HCT116 (cell line): Measurements from ENCODE around the gene DCHS1. TPM values are rescaled to one million over a fixed set of nuclear protein-coding genes. Genes with fewer than 3 reads are reported as not detected.

Source experiments
- ATAC-seq: fragments of 200-7000 bp; cut with Tn5 transposase; 2 replicates; pipeline ENCODE4 v1.9.1; 2020; ENCODE audit warnings: mild to moderate bottlenecking, moderate library complexity
- BruUV-seq: library from RNA; stranded (reverse); fragments of 400-500 nt; replicated peaks from 2 replicates; lab custom pipeline; 2021; lab: Mats Ljungman, UMichigan
- CTCF ChIA-PET: fragments of 300-600 bp; sonication (Branson Sonifier 250); formaldehyde crosslinking; loops from one replicate; lab custom pipeline; 2021; ENCODE audit warnings: antibody characterized with exemption; lab: Charles Lee
- POLR2A ChIA-PET: fragments of 300-600, 350-600 bp; sonication (Branson Sonifier 250); formaldehyde crosslinking; loops from one replicate; lab custom pipeline; 2021; ENCODE audit warnings: antibody characterized with exemption; lab: Charles Lee
- RAD21 ChIA-PET, 2 experiments: fragments of 300-600 bp; sonication (Branson Sonifier 250); formaldehyde crosslinking; loops; one replicate each; lab custom pipeline; 2023; ENCODE audit warnings: low total read pairs in 2 of 2; ENCODE audit not compliant: uncharacterized antibody in 2 of 2, unreplicated experiment in 2 of 2, low non-redundant PET in 1 of 2; lab: Charles Lee
- DNase-seq: peaks from one replicate; pipeline ENCODE4 v3.0.0-alpha.2; 2010; ENCODE audit warnings: low read depth, low spot score
- H2AFZ ChIP-seq: fragments of 200-600 bp; shearing (Covaris generic), sonication (generic); 2 replicates; pipeline ENCODE4 v1.6.1; 2017; ENCODE audit warnings: low read depth, mixed run types, mixed read lengths, antibody characterized with exemption, low read length; ENCODE audit not compliant: poor library complexity, severe bottlenecking
- H3K27ac ChIP-seq: 2 replicates; pipeline ENCODE4 v1.5.1; 2012; ENCODE audit warnings: low read depth, low read length
- H3K27me3 ChIP-seq: fragments of 200-600 bp; sonication (generic); 2 replicates; pipeline ENCODE4 v1.6.1; 2016; ENCODE audit warnings: mixed run types, low read length, mixed read lengths; ENCODE audit not compliant: insufficient read depth
- H3K36me3 ChIP-seq, 2 experiments: fragments of 200-500 bp in 1 of 2; fragments of 200-600 bp in 1 of 2; sonication (Bioruptor generic) in 1 of 2; sonication (generic) in 1 of 2; 2 replicates each; pipeline versions ENCODE4 v1.5.1 to v1.6.1; 2014 to 2016; ENCODE audit warnings: low read length in 2 of 2, inconsistent platforms in 1 of 2, mixed read lengths in 1 of 2, mixed run types in 1 of 2; ENCODE audit not compliant: insufficient read depth in 2 of 2, control insufficient read depth in 1 of 2
- H3K4me1 ChIP-seq, 2 experiments: fragments of 200-600 bp in 1 of 2; sonication (generic) in 1 of 2; 2 replicates each; pipeline versions ENCODE4 v1.5.1 to v1.6.1; 2012 to 2017; ENCODE audit warnings: low read length in 2 of 2, inconsistent platforms in 1 of 2, mild to moderate bottlenecking in 1 of 2, mixed read lengths in 1 of 2, mixed run types in 1 of 2, moderate library complexity in 1 of 2; ENCODE audit not compliant: insufficient read depth in 2 of 2, control insufficient read depth in 1 of 2
- H3K4me2 ChIP-seq: fragments of 200-600 bp; sonication (generic); 2 replicates; pipeline ENCODE4 v1.6.1; 2017; ENCODE audit warnings: mixed run types, low read length, mixed read lengths
- H3K4me3 ChIP-seq, 2 experiments: fragments of 200-600 bp in 1 of 2; sonication (generic) in 1 of 2; replicated peaks in 1 of 2; 2 replicates each; pipeline ENCODE4 v1.5.1; 2011 to 2016; ENCODE audit warnings: low read length in 2 of 2, control low read depth in 1 of 2, low read depth in 1 of 2, mild to moderate bottlenecking in 1 of 2, mixed read lengths in 1 of 2, mixed run types in 1 of 2
- H3K79me2 ChIP-seq: fragments of 200-600 bp; sonication (generic); 2 replicates; pipeline ENCODE4 v1.6.1; 2017; ENCODE audit warnings: mild to moderate bottlenecking, mixed run types, low read length, moderate library complexity, mixed read lengths; ENCODE audit not compliant: insufficient read depth
- H3K9ac ChIP-seq: fragments of 200-600 bp; sonication (generic); 2 replicates; pipeline ENCODE4 v1.6.1; 2016; ENCODE audit warnings: low read length, mixed read lengths
- H3K9me2 ChIP-seq: fragments of 200-600 bp; sonication (generic), shearing (Covaris generic); 2 replicates; pipeline ENCODE4 v1.6.1; 2017; ENCODE audit warnings: mixed run types, mild to moderate bottlenecking, moderate library complexity; ENCODE audit not compliant: insufficient read depth
- H3K9me3 ChIP-seq, 2 experiments: fragments of 200-500 bp in 1 of 2; fragments of 200-600 bp in 1 of 2; sonication (Bioruptor generic) in 1 of 2; sonication (generic) in 1 of 2; 2 replicates each; pipeline ENCODE4 v1.6.1; 2014 to 2017; ENCODE audit warnings: low read length in 2 of 2, mixed read lengths in 2 of 2, inconsistent platforms in 1 of 2, low read depth in 1 of 2, mild to moderate bottlenecking in 1 of 2, mixed run types in 1 of 2, moderate library complexity in 1 of 2; ENCODE audit not compliant: control insufficient read depth in 1 of 2, insufficient read depth in 1 of 2
- H4K20me1 ChIP-seq: fragments of 200-600 bp; sonication (generic), shearing (Covaris generic); 2 replicates; pipeline ENCODE4 v1.6.1; 2017; ENCODE audit warnings: mixed run types, mild to moderate bottlenecking, moderate library complexity; ENCODE audit not compliant: insufficient read depth
- ATF3 ChIP-seq: IDR thresholded peaks from 2 replicates; pipeline ENCODE4 v1.6.1; 2012
- CBX3 ChIP-seq: IDR thresholded peaks from 2 replicates; pipeline ENCODE4 v1.6.1; 2012; ENCODE audit warnings: low read depth
- CTCF ChIP-seq, 3 experiments: fragments of 200-600 bp in 1 of 3; sonication (generic) in 1 of 3; IDR thresholded peaks in 2 of 3; conservative IDR thresholded peaks in 1 of 3; 2 replicates each; pipeline ENCODE4 v1.5.1; 2012 to 2017; ENCODE audit warnings: low read depth in 2 of 3, low read length in 2 of 3, antibody characterized with exemption in 1 of 3, borderline replicate concordance in 1 of 3, control low read depth in 1 of 3, mild to moderate bottlenecking in 1 of 3, mixed read lengths in 1 of 3, mixed run types in 1 of 3, moderate library complexity in 1 of 3; ENCODE audit not compliant: insufficient read depth in 1 of 3
- EZH2 ChIP-seq: fragments of 200-600 bp; sonication (generic); IDR thresholded peaks from 2 replicates; pipeline ENCODE4 v1.6.1; 2017; ENCODE audit warnings: antibody characterized with exemption, mixed run types
- EZH2phosphoT487 ChIP-seq: fragments of 200-600 bp; IDR thresholded peaks from 2 replicates; pipeline ENCODE4 v1.6.1; 2018; ENCODE audit warnings: antibody characterized with exemption, borderline replicate concordance
- MAX ChIP-seq: IDR thresholded peaks from 2 replicates; pipeline ENCODE4 v1.6.1; 2012
- POLR2A ChIP-seq: IDR thresholded peaks from 2 replicates; pipeline ENCODE4 v1.7.0; 2011; ENCODE audit warnings: borderline replicate concordance; ENCODE audit not compliant: insufficient read depth, insufficient read length; ENCODE audit errors: extremely low read depth
- POLR2AphosphoS5 ChIP-seq: IDR thresholded peaks from 2 replicates; pipeline ENCODE4 v1.6.1; 2011; ENCODE audit warnings: mild to moderate bottlenecking, low read depth, low read length, moderate library complexity
- RAD21 ChIP-seq: IDR thresholded peaks from 2 replicates; pipeline ENCODE4 v1.6.1; 2012; ENCODE audit warnings: low read depth, mild to moderate bottlenecking
- REST ChIP-seq: IDR thresholded peaks from 2 replicates; pipeline ENCODE4 v1.6.1; 2012; ENCODE audit warnings: low read depth
- SIN3A ChIP-seq: IDR thresholded peaks from 2 replicates; pipeline ENCODE4 v1.6.1; 2012; ENCODE audit warnings: low read depth
- SRF ChIP-seq: IDR thresholded peaks from 2 replicates; pipeline ENCODE4 v1.6.1; 2012; ENCODE audit warnings: low read depth
- YY1 ChIP-seq: IDR thresholded peaks from 2 replicates; pipeline ENCODE4 v1.6.1; 2011; ENCODE audit warnings: low read length, low read depth, moderate library complexity, mild to moderate bottlenecking; ENCODE audit not compliant: insufficient replicate concordance; ENCODE audit errors: extremely low read depth
- ZBTB33 ChIP-seq: IDR thresholded peaks from 2 replicates; pipeline ENCODE4 v1.6.1; 2011; ENCODE audit warnings: mild to moderate bottlenecking, low read length, moderate library complexity; ENCODE audit not compliant: insufficient replicate concordance; ENCODE audit errors: extremely low read depth
- ZFX ChIP-seq: fragments of 450-650 bp; IDR thresholded peaks from 2 replicates; pipeline ENCODE4 v1.6.1; 2017
- intact Hi-C: fragments of 100-400 bp; cut with micrococcal nuclease; formaldehyde crosslinking; loops from 2 replicates; pipeline ENCODE4 v1.10.0; 2022
- total RNA-seq: library from RNA; stranded (reverse); gene quantifications from one replicate; pipeline ENCODE4 v1.2.1, GENCODE V29; 2021; ENCODE audit not compliant: unreplicated experiment

The DCHS1 gene
- total RNA-seq, 1 experiment from 2014 or later = 0.30 TPM

- Histone ChIP-seq H4K20me1 (no peaks in the 10 kb centered on the region), H3K9me3 (no peaks in the 10 kb centered on the region), H3K36me3 (peaks cover 0 to 4% of the 10 kb centered on the region in 2 experiments; a peak in 1 of 4 replicates), H3K9me2 (no peaks in the 10 kb centered on the region), H3K27me3 (no peaks in the 10 kb centered on the region), H3K4me1 (peaks cover 5 to 24% of the 10 kb centered on the region in 2 experiments; a peak in 3 of 4 replicates), H3K4me3 (no peak overlapping the region), H3K27ac (no peak overlapping the region), H3K4me2 (no peak overlapping the region), H3K9ac (no peak overlapping the region), H3K79me2 (peaks cover 11% of the 10 kb centered on the region; the same call in 1 of the 2 replicates), H2AFZ (no peak overlapping the region)
- ChIA-PET RAD21 (no interaction called here), POLR2A (no interaction called here), CTCF (no interaction called here)
- TF ChIP-seq CBX3 (no peak), ZBTB33 (no peak), ZFX (no peak), POLR2AphosphoS5 (no peak), EZH2phosphoT487 (no peak), RAD21 (no peak), EZH2 (no peak), YY1 (no peak), REST (no peak), SIN3A (no peak), ATF3 (no peak), CTCF (IDR thresholded peaks at IDR 0.05 in 2 of 3, conservative IDR thresholded peaks at IDR 0.05 in 1 of 3; ENCODE audit: borderline replicate concordance in 1 of 3, insufficient read depth in 1 of 3, low read depth in 2 of 3, low read length in 2 of 3) (no peak), MAX (no peak), SRF (no peak), POLR2A (no peak)
- DNase-seq = no peak
- BruUV-seq = no TSS peak
- intact Hi-C loops = no loop called here
- no peak for ATAC-seq
Observed at GRCh38 chr11:6617315-6617781, 38.3 kb downstream of the DCHS1 start.
